Subcutaneous adipose tissue (tissue), 4 donors: ENCODE data around the gene SYNPR. TPM values are rescaled to one million over a fixed set of nuclear protein-coding genes. Genes with fewer than 3 reads are reported as not detected.

Experiments
- CTCF ChIP-seq: fragments of 450-650 bp; IDR thresholded peaks from one replicate; pipeline ENCODE4 v1.5.1; 2016; ENCODE audit warnings: low read depth, mild to moderate bottlenecking, control low read depth, antibody characterized with exemption, moderate library complexity
- total RNA-seq, 4 donors: library from RNA; depleted of rRNA; stranded (reverse); fragments of >200 nt; gene quantifications; one replicate each; pipeline ENCODE4 v1.1.0, GENCODE V29; 2016

Gene SYNPR
- total RNA-seq, 4 donors from 2014 or later: not detected

GRCh38 chr3:63333815-63334214 lies 55.7 kb downstream of the SYNPR start:
- no peak for TF ChIP-seq CTCF

GRCh38 chr3:63338351-63338750 lies 60.2 kb downstream of the SYNPR start:
- no peak for TF ChIP-seq CTCF

GRCh38 chr3:63343674-63344073 lies 65.6 kb downstream of the SYNPR start:
- TF ChIP-seq CTCF: no peak

- TF ChIP-seq CTCF: no peak
Measured at GRCh38 chr3:63344661-63345060, 66.6 kb downstream of the SYNPR start.

- no peak for TF ChIP-seq CTCF
Measured at GRCh38 chr3:63349583-63350573, 71.8 kb downstream of the SYNPR start.

- TF ChIP-seq CTCF: no peak
Measured at GRCh38 chr3:63351159-63352007, 73.3 kb downstream of the SYNPR start.

- no peak for TF ChIP-seq CTCF
Measured at GRCh38 chr3:63352008-63352279, 73.8 kb downstream of the SYNPR start.
